Astrocyte (in vitro differentiated cells and primary cell): ENCODE results near the gene RANBP1.

ENCODE experiments used
- EZH2 ChIP-seq: IDR thresholded peaks from 2 replicates; pipeline ENCODE4 v1.6.1; 2012; ENCODE audit warnings: mild to moderate bottlenecking, low read length, inconsistent platforms; ENCODE audit not compliant: insufficient read depth
- TF ChIP-seq, protein P1 (sequence below): IDR thresholded peaks from 2 replicates; pipeline ENCODE4 v1.5.1; 2011; ENCODE audit warnings: low read depth, mild to moderate bottlenecking, inconsistent platforms, low read length, moderate library complexity; ENCODE audit not compliant: insufficient read depth

DNA sequence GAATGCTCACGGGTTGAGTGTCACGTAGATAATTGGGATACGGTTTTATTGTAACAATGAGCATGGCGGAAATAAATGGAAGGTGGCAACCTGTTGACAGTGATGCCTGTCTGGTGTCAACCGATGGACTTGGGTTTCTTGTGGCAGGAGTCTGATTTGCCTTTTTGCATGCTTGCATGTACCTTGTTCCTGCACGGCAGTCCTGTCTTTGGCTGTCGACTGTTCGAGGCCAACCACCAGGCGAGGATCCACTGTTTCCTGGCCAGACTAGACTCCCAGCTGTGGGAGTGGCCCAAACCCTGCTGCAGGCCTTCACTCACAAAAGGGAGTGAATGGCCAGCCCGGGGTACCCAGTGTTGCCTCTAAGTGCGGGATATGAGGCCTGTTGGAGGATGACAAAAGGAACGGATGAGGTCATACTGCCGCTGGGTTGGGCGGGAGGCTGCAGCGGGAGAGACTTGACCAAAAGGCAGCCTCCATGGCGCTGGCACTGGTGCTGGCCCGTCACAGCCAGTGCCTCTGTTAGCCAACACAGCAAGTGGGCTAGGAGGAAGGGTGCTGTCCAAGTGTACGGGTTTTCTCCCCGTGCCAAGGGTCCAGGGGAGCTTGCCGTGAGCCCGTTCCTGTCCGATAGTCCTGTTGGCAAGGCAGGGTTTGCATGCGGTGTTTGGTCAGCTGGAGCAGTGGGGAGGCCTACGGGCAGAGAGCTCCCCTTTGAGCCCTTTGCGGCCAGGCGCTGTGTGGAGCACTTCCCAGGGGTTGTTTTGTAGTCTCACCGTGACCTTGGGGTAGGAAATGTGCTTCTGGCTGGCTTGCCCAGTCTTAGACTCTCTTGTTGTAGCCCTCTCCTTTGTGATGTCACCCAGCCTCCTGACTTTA is 34.9 kb upstream of the RANBP1 start:
- TF ChIP-seq, protein P1, sequence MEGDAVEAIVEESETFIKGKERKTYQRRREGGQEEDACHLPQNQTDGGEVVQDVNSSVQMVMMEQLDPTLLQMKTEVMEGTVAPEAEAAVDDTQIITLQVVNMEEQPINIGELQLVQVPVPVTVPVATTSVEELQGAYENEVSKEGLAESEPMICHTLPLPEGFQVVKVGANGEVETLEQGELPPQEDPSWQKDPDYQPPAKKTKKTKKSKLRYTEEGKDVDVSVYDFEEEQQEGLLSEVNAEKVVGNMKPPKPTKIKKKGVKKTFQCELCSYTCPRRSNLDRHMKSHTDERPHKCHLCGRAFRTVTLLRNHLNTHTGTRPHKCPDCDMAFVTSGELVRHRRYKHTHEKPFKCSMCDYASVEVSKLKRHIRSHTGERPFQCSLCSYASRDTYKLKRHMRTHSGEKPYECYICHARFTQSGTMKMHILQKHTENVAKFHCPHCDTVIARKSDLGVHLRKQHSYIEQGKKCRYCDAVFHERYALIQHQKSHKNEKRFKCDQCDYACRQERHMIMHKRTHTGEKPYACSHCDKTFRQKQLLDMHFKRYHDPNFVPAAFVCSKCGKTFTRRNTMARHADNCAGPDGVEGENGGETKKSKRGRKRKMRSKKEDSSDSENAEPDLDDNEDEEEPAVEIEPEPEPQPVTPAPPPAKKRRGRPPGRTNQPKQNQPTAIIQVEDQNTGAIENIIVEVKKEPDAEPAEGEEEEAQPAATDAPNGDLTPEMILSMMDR, result no peak
- TF ChIP-seq EZH2, result no peak
